HG03439 (cell line): ENCODE results near the gene CAPN12.

ENCODE experiments used
- ATAC-seq: cut with Tn5 transposase; IDR thresholded peaks from one replicate; pipeline ENCODE4 v1.9.1; 2021; ENCODE audit warnings: mild to moderate bottlenecking, moderate library complexity; ENCODE audit not compliant: unreplicated experiment

The CAPN12 gene

DNA sequence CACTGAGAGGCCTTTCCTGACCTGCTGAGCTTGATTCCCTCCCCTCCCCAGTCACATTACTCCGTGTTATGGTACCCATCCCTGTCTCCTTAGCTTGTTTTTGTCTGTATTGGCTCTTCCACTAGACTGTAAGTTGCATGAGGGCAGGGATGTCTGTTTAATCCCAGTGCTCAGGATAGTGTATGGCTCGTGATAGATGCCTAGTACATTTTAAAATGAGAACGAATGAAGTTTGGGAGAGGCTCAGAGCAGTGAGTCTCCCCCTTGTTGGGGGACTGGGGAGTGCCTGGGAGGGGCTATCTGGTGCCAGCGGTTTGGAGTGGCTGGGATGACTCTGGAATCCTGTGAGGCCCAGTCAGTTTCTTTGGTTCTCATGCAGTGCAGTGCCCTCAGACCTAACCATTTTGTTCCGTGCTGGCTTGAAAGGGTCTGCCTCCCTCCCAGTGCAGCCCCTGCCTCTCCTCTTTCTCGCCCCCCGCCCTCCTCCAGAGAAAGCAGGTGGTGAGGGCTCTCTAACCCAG lies 61.3 kb downstream of the CAPN12 start:
- ATAC-seq: no peak

DNA sequence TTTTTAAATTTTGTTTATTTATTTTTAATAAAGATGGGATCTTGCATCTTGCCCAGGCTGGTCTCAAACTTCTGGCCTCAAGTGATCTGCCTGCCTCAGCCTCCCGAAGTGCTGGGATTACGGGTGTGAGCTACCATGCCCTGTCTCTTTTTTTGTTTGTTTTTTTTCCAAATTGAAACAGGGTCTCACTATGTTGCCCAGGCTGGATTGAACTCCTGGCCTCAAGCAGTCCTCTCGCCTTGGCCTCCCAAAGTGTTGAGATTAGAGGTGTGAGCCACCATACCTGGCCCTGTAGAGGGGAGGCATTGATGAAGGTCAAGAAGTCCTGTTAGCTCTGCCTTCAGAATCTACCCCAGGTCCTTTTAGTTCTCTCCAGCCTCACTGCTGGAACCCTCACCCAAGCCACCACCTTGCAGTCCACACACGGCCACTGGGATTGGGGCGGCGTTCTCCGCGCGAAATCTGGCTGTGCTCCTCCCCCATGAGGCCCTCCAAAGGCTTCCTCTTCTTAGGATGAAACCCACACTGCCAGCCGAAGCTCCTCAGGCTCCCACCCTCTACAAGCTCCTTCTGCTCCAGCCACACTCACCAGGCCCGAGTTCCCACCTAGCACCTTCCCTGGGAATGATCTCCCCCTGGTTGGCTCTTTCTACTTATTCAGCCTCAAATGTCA lies 61.9 kb downstream of the CAPN12 start:
- no peak for ATAC-seq
